ENCODE measurements around the gene ADAMTS12. TPM values are rescaled to one million over a fixed set of nuclear protein-coding genes. Genes with fewer than 3 reads are reported as not detected.

The ADAMTS12 gene
- total RNA-seq, 4 donors from 2014 or later: 0.60 to 4.1 (median 1.3) TPM

GRCh38 chr5:33931136-33931535 lies 39.3 kb upstream of the ADAMTS12 start:
- intact Hi-C loops (cut with DNase I; ENCODE audit: low total_unique reads): loop anchor here (10.0 kb wide), 1 partner anchor 496 kb away; no protein-coding TSS in a partner anchor
- H3K4me1 ChIP-seq: peaks cover 0 to 6% (median 2%) of the 10 kb centered on the region in 4 donors
- no peak overlapping the region for H3K27ac ChIP-seq
- in situ Hi-C loops (cut with MboI; ENCODE audit: low pct_ligation_motif_present in 1 of 4, low pct_unique_long_range_greater_than_20kb in 1 of 4, low sequenced_read_pairs in 3 of 4): loop anchor here in 3 of 4 donors (10.0 to 25.0 kb wide), 3 partner anchors 469 to 496 kb away; partner anchors contain the start of gene TARS1 (in 1 of the 3)
- peaks cover 8% of the 10 kb centered on the region for H3K27me3 ChIP-seq
- DNase-seq: no peak
- 69 to 79% methylated on average over 5 of the region's 5 CpGs for WGBS, 2 donors (ENCODE audit: low coverage in 1 of 2)
- TF ChIP-seq CTCF (IDR thresholded peaks at IDR 0.05) (no peak), POLR2A (IDR thresholded peaks at IDR 0.05) (no peak), EP300 (IDR thresholded peaks at IDR 0.05; ENCODE audit: low read depth) (no peak), POLR2AphosphoS5 (IDR thresholded peaks at IDR 0.05) (no peak)
- no peaks in the 10 kb centered on the region for H3K9me3 ChIP-seq
- no peak overlapping the region for H3K4me3 ChIP-seq
- H3K36me3 ChIP-seq: no peaks in the 10 kb centered on the region

- H3K4me1 ChIP-seq: no peaks in the 10 kb centered on the region
- 83 to 100% methylated on average over 1 to 6 of the region's 6 CpGs for WGBS, 2 donors (ENCODE audit: low coverage in 1 of 2)
- no peak overlapping the region for H3K27ac ChIP-seq
- TF ChIP-seq POLR2AphosphoS5 (IDR thresholded peaks at IDR 0.05) (no peak), EP300 (IDR thresholded peaks at IDR 0.05; ENCODE audit: low read depth) (no peak), CTCF (IDR thresholded peaks at IDR 0.05) (no peak)
- intact Hi-C loops (cut with DNase I; ENCODE audit: low total_unique reads): loop anchor here (10.0 kb wide), 1 partner anchor 495 kb away; no protein-coding TSS in a partner anchor
- no peaks in the 10 kb centered on the region for H3K36me3 ChIP-seq
- in situ Hi-C loops (cut with MboI; ENCODE audit: low pct_ligation_motif_present in 1 of 4, low pct_unique_long_range_greater_than_20kb in 1 of 4, low sequenced_read_pairs in 3 of 4): loop anchor here in 3 of 4 donors (10.0 to 25.0 kb wide), 3 partner anchors 468 to 495 kb away; partner anchors contain the start of gene TARS1 (in 1 of the 3)
- H3K4me3 ChIP-seq: no peak overlapping the region
- no peak for DNase-seq
- H3K27me3 ChIP-seq: no peaks in the 10 kb centered on the region
- no peaks in the 10 kb centered on the region for H3K9me3 ChIP-seq
Measured at GRCh38 chr5:33929925-33930690, 38.3 kb upstream of the ADAMTS12 start.

GRCh38 chr5:33928283-33928682 lies 36.5 kb upstream of the ADAMTS12 start:
- intact Hi-C loops (cut with DNase I; ENCODE audit: low total_unique reads): no loop called here
- DNase-seq: no peak

More at GRCh38 chr5:33928283-33928682, 36.5 kb upstream of the ADAMTS12 start:
- WGBS, 2 donors (ENCODE audit: low coverage in 1 of 2): 0 to 75% methylated on average over 1 to 2 of the region's 2 CpGs
- Histone ChIP-seq H3K4me1 (no peaks in the 10 kb centered on the region), H3K27me3 (no peaks in the 10 kb centered on the region), H3K9me3 (no peaks in the 10 kb centered on the region), H3K36me3 (no peaks in the 10 kb centered on the region), H3K27ac (no peak overlapping the region), H3K4me3 (no peak overlapping the region)
- TF ChIP-seq EP300 (IDR thresholded peaks at IDR 0.05; ENCODE audit: low read depth): no peak
- TF ChIP-seq CTCF (IDR thresholded peaks at IDR 0.05): no peak
- no peak for TF ChIP-seq POLR2AphosphoS5 (IDR thresholded peaks at IDR 0.05)
- TF ChIP-seq POLR2A (IDR thresholded peaks at IDR 0.05): no peak
- in situ Hi-C loops (cut with MboI; ENCODE audit: low pct_ligation_motif_present in 1 of 4, low pct_unique_long_range_greater_than_20kb in 1 of 4, low sequenced_read_pairs in 3 of 4): loop anchor here in 2 of 4 donors (25.0 kb wide), 2 partner anchors 466 to 491 kb away; partner anchors contain the start of gene TARS1 (in 1 of the 2)

Data from transverse colon (tissue), 4 donors.